Measurements from ENCODE around the gene ETNPPL.

The ETNPPL gene

DNA sequence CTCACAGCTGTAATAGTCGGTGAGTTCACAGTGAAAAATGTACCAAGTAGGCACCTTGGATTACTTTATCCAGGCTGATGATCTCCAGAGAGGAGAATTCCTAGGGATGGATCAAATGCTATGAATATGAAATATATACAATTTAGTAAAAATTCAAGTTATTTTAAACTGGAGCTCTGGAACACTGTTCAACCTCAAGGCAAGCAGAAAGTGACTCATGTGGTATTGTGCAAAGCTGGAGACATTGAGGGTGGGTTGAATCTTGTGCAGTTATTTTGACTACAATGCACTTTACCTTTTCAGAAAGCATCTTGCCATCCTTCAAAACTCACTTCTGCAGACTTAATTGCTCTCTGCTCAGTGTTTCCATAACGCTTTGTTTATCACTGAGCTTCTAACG is 69.0 kb downstream of the ETNPPL start:
- DNase-seq = no peak

DNA sequence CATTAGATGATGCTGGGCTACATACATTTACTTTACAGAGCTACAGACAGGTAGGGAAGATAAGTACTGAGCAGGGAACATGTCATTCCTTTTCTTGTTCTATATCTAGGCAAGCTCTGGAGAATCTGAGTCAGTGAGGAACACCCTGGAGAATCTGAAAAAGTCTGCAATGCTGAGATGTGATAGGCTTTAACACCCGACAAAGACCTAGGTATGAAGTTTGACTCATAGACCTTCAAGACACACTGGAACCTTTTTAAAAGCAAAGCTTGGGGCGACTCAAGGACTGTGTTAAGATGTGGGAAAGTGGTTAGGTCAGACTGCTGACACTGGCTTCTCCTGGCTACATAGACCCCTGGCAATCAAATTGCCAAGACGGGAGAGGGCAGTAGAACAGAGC is 69.6 kb downstream of the ETNPPL start:
- DNase-seq = no peak
